ENCODE measurements around the gene RASGRP2. TPM values are rescaled to one million over a fixed set of nuclear protein-coding genes. Genes with fewer than 3 reads are reported as not detected.
A peak's percentile ranks its signal among the peaks of the same experiment; 100 is the strongest.

The RASGRP2 gene
- total RNA-seq, 2 experiments from 2014 or later, result 668 to 672 TPM

DNA sequence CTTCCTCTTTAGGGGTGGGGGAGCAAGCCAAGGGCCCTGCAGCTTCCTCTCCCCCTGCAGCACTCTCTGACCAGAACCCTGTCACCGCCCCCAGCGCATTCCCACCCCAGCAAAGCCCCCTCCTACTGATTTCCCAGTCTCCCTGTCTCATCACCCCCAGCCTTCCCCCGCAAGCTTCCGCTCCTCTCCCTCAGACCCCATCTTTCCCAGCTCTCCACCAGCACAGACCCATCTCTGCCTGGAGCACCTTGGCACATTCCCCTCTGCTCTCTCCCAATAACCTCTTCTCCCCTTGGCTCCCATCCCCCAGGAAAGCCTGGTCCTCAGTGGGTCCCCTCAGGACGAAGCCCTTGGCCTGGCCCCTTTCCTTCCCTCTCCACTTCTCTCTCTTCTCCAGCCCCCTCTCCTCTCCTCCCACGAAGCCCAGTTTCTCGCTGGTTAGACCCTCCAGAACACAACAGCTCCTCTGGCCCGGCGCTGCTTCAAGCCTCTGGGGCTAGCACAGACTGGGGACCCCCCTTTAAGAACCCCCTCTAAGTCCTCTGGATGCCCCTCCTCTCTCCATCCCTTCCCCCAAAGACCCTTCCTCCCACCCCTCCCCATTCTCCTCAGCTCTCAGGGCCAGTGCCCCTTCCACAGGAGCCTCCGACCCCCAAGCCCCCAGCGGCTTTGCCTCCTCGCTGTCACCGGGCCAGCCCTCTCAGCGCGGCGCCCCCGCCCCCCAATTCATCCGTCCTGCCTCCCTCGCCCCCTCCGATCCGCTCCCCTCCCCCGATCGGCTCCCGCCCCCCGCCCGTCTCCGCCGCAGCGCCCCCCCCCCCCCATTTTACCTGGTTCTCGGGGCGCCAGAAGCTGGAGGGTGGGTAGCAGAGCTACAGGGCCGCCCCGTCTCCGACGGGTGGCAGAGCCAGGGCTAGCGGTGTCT is 21.5 kb downstream of the RASGRP2 start:
- Histone ChIP-seq H3K27ac (ENCODE audit: low read depth in 1 of 2, low read length in 2 of 2) (no peak overlapping the region), H3K27me3 (ENCODE audit: control insufficient read depth in 1 of 2, insufficient read depth in 2 of 2, low read length in 2 of 2) (peaks cover 14 to 25% of the 10 kb centered on the region in 2 experiments), H3K36me3 (ENCODE audit: insufficient read depth, low read length) (peaks cover 8% of the 10 kb centered on the region), H3K4me1 (ENCODE audit: insufficient read depth, low read length) (peaks cover 15% of the 10 kb centered on the region), H3K9me3 (ENCODE audit: control insufficient read depth in 1 of 2, insufficient read depth in 1 of 2, low read length in 2 of 2) (peaks cover 0 to 2% of the 10 kb centered on the region in 2 experiments), H3K4me3 (ENCODE audit: low read length) (no peak overlapping the region)
- intact Hi-C loops (cut with DNase I, micrococcal nuclease), result loop anchor here (1.0 to 5.0 kb wide), 3 partner anchors 34 to 170 kb away; no protein-coding TSS in a partner anchor
- peaks cover 45% of the 10 kb centered on the region for H3K27me3 Mint-ChIP-seq
- peaks cover 16% of the 10 kb centered on the region for H3K4me1 Mint-ChIP-seq (ENCODE audit: low read depth)
- H3K4me3 Mint-ChIP-seq, result peak overlapping the region; percentile 25
- no peaks in the 10 kb centered on the region for H3K9me3 Mint-ChIP-seq
- no peak overlapping the region for H3K27ac Mint-ChIP-seq
- ATAC-seq (ENCODE audit: poor library complexity) (no peak), DNase-seq (peak in 1 of 14 experiments; percentile 29)
- POLR2A ChIA-PET, result interaction anchor here (0.6 to 1.8 kb wide), 3 partner anchors 22 to 56 kb away, joined by 3 to 6 read pairs (median 3); partner anchors contain the start of gene RASGRP2
- TF ChIP-seq, protein P1, sequence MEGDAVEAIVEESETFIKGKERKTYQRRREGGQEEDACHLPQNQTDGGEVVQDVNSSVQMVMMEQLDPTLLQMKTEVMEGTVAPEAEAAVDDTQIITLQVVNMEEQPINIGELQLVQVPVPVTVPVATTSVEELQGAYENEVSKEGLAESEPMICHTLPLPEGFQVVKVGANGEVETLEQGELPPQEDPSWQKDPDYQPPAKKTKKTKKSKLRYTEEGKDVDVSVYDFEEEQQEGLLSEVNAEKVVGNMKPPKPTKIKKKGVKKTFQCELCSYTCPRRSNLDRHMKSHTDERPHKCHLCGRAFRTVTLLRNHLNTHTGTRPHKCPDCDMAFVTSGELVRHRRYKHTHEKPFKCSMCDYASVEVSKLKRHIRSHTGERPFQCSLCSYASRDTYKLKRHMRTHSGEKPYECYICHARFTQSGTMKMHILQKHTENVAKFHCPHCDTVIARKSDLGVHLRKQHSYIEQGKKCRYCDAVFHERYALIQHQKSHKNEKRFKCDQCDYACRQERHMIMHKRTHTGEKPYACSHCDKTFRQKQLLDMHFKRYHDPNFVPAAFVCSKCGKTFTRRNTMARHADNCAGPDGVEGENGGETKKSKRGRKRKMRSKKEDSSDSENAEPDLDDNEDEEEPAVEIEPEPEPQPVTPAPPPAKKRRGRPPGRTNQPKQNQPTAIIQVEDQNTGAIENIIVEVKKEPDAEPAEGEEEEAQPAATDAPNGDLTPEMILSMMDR (IDR thresholded peaks at IDR 0.05), result no peak
- CTCF ChIA-PET, result interaction anchor here (1.0 to 2.9 kb wide), 2 partner anchors 21 to 34 kb away, joined by 6 to 10 read pairs; no protein-coding TSS in a partner anchor
- peaks cover 15% of the 10 kb centered on the region for H3K36me3 Mint-ChIP-seq (ENCODE audit: low read depth)

DNA sequence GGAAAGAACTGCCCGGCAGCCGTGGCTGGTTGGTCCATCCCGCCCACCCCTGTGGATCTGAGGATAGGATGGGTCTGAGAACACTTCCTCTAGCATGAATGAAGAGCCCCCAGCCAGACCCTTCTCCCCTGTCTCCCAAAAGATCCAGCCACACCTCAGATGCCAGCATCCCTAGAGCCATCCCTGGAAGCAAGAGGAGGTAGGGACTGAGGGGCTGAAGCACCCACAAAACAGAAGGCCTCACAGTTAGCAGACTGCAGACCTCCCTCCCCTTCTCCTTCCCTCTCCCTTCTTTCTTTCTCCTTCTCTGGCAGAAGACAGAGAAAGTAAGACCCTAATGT is 22.6 kb downstream of the RASGRP2 start:
- intact Hi-C loops (cut with DNase I, micrococcal nuclease), result loop anchor here in 1 of 2 experiments (5.0 kb wide), 1 partner anchor 169 kb away; no protein-coding TSS in a partner anchor
- ChIA-PET CTCF (interaction anchor here (2.9 kb wide), 1 partner anchor 33 kb away, joined by 10 read pairs; no protein-coding TSS in a partner anchor), POLR2A (interaction anchor here (1.8 kb wide), 1 partner anchor 23 kb away, joined by 6 read pairs; the partner anchor contains the start of gene RASGRP2)
- Mint-ChIP-seq H3K36me3 (ENCODE audit: low read depth) (peaks cover 4% of the 10 kb centered on the region), H3K9me3 (no peaks in the 10 kb centered on the region), H3K27ac (no peak overlapping the region), H3K4me1 (ENCODE audit: low read depth) (peaks cover 16% of the 10 kb centered on the region), H3K4me3 (no peak overlapping the region), H3K27me3 (peaks cover 56% of the 10 kb centered on the region)
- H3K4me1 ChIP-seq (ENCODE audit: insufficient read depth, low read length), result peaks cover 15% of the 10 kb centered on the region
- TF ChIP-seq, protein P1 (IDR thresholded peaks at IDR 0.05), result no peak
- H3K4me3 ChIP-seq (ENCODE audit: low read length), result no peak overlapping the region
- peaks cover 0 to 7% of the 10 kb centered on the region in 2 experiments for H3K9me3 ChIP-seq (ENCODE audit: control insufficient read depth in 1 of 2, insufficient read depth in 1 of 2, low read length in 2 of 2)
- H3K36me3 ChIP-seq (ENCODE audit: insufficient read depth, low read length), result no peaks in the 10 kb centered on the region
- DNase-seq, result no peak
- H3K27me3 ChIP-seq (ENCODE audit: control insufficient read depth in 1 of 2, insufficient read depth in 2 of 2, low read length in 2 of 2), result peaks cover 23 to 35% of the 10 kb centered on the region in 2 experiments
- H3K27ac ChIP-seq (ENCODE audit: low read depth in 1 of 2, low read length in 2 of 2), result no peak overlapping the region
- no peak for ATAC-seq (ENCODE audit: poor library complexity)

DNA sequence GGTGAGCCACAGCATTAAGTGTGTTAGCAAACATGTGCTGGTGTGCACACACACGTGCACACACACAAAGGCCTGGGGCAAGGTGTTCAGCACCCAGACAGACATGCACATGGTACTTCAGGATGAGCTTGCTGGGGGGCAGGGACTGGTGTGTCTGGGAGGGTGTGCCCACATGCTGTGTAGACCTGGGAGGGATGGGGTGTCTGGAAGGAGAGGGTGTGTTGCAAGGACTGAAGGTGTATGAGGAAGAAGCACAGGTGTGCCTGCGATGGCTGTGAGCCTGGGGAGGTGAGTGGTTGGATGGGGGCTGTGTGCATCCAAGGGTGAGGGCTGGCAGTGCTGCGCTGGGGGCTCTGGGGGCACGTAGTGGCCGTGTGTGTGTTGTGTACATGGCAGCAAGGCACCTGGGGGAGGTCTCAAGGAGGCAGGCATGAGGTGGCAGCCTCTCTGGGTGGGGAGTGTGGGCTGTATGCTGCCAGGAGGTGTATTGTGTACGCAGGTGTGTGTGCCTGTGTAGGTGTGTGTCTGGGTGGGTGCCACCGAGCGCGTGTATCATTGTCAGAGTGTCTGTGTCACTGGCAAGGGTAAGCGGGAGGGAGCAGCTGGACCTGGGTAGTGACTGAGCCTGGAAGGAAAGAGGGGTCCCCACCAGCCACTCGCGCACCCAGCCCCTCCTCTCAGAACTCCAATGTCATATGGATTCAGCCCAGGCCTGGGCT is 23.1 kb downstream of the RASGRP2 start:
- CTCF ChIA-PET, result no interaction called here

More for the DNA sequence above, 23.1 kb downstream of the RASGRP2 start:
- H3K9me3 ChIP-seq (ENCODE audit: control insufficient read depth in 1 of 2, insufficient read depth in 1 of 2, low read length in 2 of 2), result peaks cover 0 to 7% of the 10 kb centered on the region in 2 experiments
- H3K4me1 Mint-ChIP-seq (ENCODE audit: low read depth), result peaks cover 16% of the 10 kb centered on the region
- no peak overlapping the region for H3K4me3 ChIP-seq (ENCODE audit: low read length)
- TF ChIP-seq, protein P1 (IDR thresholded peaks at IDR 0.05), result no peak
- intact Hi-C loops (cut with DNase I, micrococcal nuclease), result loop anchor here in 1 of 2 experiments (5.0 kb wide), 1 partner anchor 168 kb away; no protein-coding TSS in a partner anchor
- no peak overlapping the region for H3K27ac ChIP-seq (ENCODE audit: low read depth in 1 of 2, low read length in 2 of 2)
- H3K27me3 Mint-ChIP-seq, result peaks cover 61% of the 10 kb centered on the region
- H3K27ac Mint-ChIP-seq, result no peak overlapping the region
- H3K27me3 ChIP-seq (ENCODE audit: control insufficient read depth in 1 of 2, insufficient read depth in 2 of 2, low read length in 2 of 2), result peaks cover 28 to 38% of the 10 kb centered on the region in 2 experiments
- ATAC-seq (ENCODE audit: poor library complexity) (no peak), DNase-seq (peak in 2 of 14 experiments; percentile 20 to 28)
- no peaks in the 10 kb centered on the region for H3K9me3 Mint-ChIP-seq
- no peaks in the 10 kb centered on the region for H3K36me3 ChIP-seq (ENCODE audit: insufficient read depth, low read length)
- POLR2A ChIA-PET, result no interaction called here
- peaks cover 15% of the 10 kb centered on the region for H3K4me1 ChIP-seq (ENCODE audit: insufficient read depth, low read length)
- no peak overlapping the region for H3K4me3 Mint-ChIP-seq
- H3K36me3 Mint-ChIP-seq (ENCODE audit: low read depth), result peaks cover 4% of the 10 kb centered on the region

All from CD4-positive, alpha-beta T cell (primary cell).